GM18867 (cell line): Measurements from ENCODE around the gene DOCK6.

Experiments
- ATAC-seq: cut with Tn5 transposase; IDR thresholded peaks from one replicate; pipeline ENCODE4 v1.9.1; 2021; ENCODE audit warnings: mild to moderate bottlenecking, moderate library complexity; ENCODE audit not compliant: unreplicated experiment

DOCK6 gene

GRCh38 chr19:11251217-11251616 lies 11.1 kb downstream of the DOCK6 start:
- ATAC-seq: no peak

- no peak for ATAC-seq
Observed at GRCh38 chr19:11248852-11249251, 13.5 kb downstream of the DOCK6 start.

GRCh38 chr19:11247934-11248333 lies 14.4 kb downstream of the DOCK6 start:
- no peak for ATAC-seq

- no peak for ATAC-seq
Observed at GRCh38 chr19:11247391-11247790, 14.9 kb downstream of the DOCK6 start.

GRCh38 chr19:11246941-11247340 lies 15.4 kb downstream of the DOCK6 start:
- no peak for ATAC-seq

GRCh38 chr19:11244846-11245589 lies 17.3 kb downstream of the DOCK6 start:
- no peak for ATAC-seq

- no peak for ATAC-seq
Observed at GRCh38 chr19:11243798-11244169, 18.5 kb downstream of the DOCK6 start.

- ATAC-seq: peak; percentile 47
Observed at GRCh38 chr19:11242864-11243797, 19.2 kb downstream of the DOCK6 start.

- ATAC-seq: no peak
Observed at GRCh38 chr19:11242025-11242424, 20.3 kb downstream of the DOCK6 start.

GRCh38 chr19:11240008-11240444 lies 22.3 kb downstream of the DOCK6 start:
- ATAC-seq: no peak

- no peak for ATAC-seq
Observed at GRCh38 chr19:11239377-11240000, 22.8 kb downstream of the DOCK6 start, which contains the start of gene ANGPTL8. Gene ANGPTL8, plus strand, starts transcription at chr19:11239619. Its CDS starts 19 bp downstream, at chr19:11239638.

GRCh38 chr19:11238781-11239376 lies 23.4 kb downstream of the DOCK6 start:
- no peak for ATAC-seq

GRCh38 chr19:11238041-11238440 lies 24.3 kb downstream of the DOCK6 start:
- ATAC-seq: no peak

- ATAC-seq: no peak
Observed at GRCh38 chr19:11237321-11237720, 25.0 kb downstream of the DOCK6 start.

GRCh38 chr19:11236324-11237301 lies 25.7 kb downstream of the DOCK6 start:
- no peak for ATAC-seq

- ATAC-seq: no peak
Observed at GRCh38 chr19:11234486-11235075, 27.7 kb downstream of the DOCK6 start.

- ATAC-seq: no peak
Observed at GRCh38 chr19:11233073-11233472, 29.3 kb downstream of the DOCK6 start.

- no peak for ATAC-seq
Observed at GRCh38 chr19:11232555-11232954, 29.8 kb downstream of the DOCK6 start.

- ATAC-seq: no peak
Observed at GRCh38 chr19:11230621-11231386, 31.5 kb downstream of the DOCK6 start.
